Liver (tissue), 9 donors: ENCODE data around the gene LIMS2. TPM values are rescaled to one million over a fixed set of nuclear protein-coding genes. Genes with fewer than 3 reads are reported as not detected.

ENCODE experiments used
- DNase-seq: peaks from one replicate; pipeline ENCODE4 v3.0.0-alpha.2; 2017; ENCODE audit warnings: low spot score
- H3K27ac ChIP-seq, 2 donors: one replicate each; pipeline ENCODE4 v1.7.0; 2013; ENCODE audit warnings: inconsistent platforms in 2 of 2, low read length in 2 of 2, control low read depth in 1 of 2, low read depth in 1 of 2, mild to moderate bottlenecking in 1 of 2
- H3K27me3 ChIP-seq, 4 donors: one replicate each; pipeline versions ENCODE4 v1.6.1 to v1.7.0; 2013; ENCODE audit warnings: low read length in 3 of 4, inconsistent platforms in 1 of 4, mild to moderate bottlenecking in 1 of 4, moderate library complexity in 1 of 4; ENCODE audit not compliant: control insufficient read depth in 4 of 4, insufficient read depth in 4 of 4
- H3K36me3 ChIP-seq, 4 donors: one replicate each; pipeline versions ENCODE4 v1.6.1 to v1.7.0; 2013; ENCODE audit warnings: low read length in 3 of 4, mild to moderate bottlenecking in 3 of 4, low read depth in 1 of 4, moderate library complexity in 1 of 4; ENCODE audit not compliant: control insufficient read depth in 4 of 4, insufficient read depth in 3 of 4
- H3K4me1 ChIP-seq, 4 donors: one replicate each; pipeline versions ENCODE4 v1.6.1 to v1.7.0; 2013; ENCODE audit warnings: low read length in 3 of 4, mild to moderate bottlenecking in 3 of 4, moderate library complexity in 1 of 4; ENCODE audit not compliant: control insufficient read depth in 4 of 4, insufficient read depth in 4 of 4
- H3K4me3 ChIP-seq, 3 donors: one replicate each; pipeline versions ENCODE4 v1.6.1 to v1.7.0; 2013; ENCODE audit warnings: low read length in 3 of 3, control low read depth in 1 of 3, low read depth in 1 of 3, mild to moderate bottlenecking in 1 of 3
- H3K9ac ChIP-seq, 2 donors: one replicate each; pipeline ENCODE4 v1.7.0; 2013; ENCODE audit warnings: low read length in 2 of 2, mild to moderate bottlenecking in 2 of 2, moderate library complexity in 2 of 2, control low read depth in 1 of 2, low read depth in 1 of 2
- H3K9me3 ChIP-seq, 4 donors: one replicate each; pipeline versions ENCODE4 v1.6.1 to v1.7.0; 2013; ENCODE audit warnings: low read length in 3 of 4; ENCODE audit not compliant: control insufficient read depth in 4 of 4
- GABPA ChIP-seq, 2 donors: IDR thresholded peaks in 1 of 2; conservative IDR thresholded peaks in 1 of 2; 2 replicates each; pipeline ENCODE4 v1.6.1; 2016; ENCODE audit warnings: antibody characterized with exemption in 2 of 2, mild to moderate bottlenecking in 1 of 2, moderate library complexity in 1 of 2
- HNF4A ChIP-seq, 2 donors: conservative IDR thresholded peaks; 2 replicates each; pipeline ENCODE4 v1.6.1; 2016; ENCODE audit warnings: antibody characterized with exemption in 2 of 2, mild to moderate bottlenecking in 2 of 2
- HNF4G ChIP-seq: IDR thresholded peaks from 2 replicates; pipeline ENCODE4 v1.6.1; 2016; ENCODE audit warnings: antibody characterized with exemption
- RAD21 ChIP-seq, 2 donors: IDR thresholded peaks; 2 replicates each; pipeline ENCODE4 v1.6.1; 2016; ENCODE audit warnings: antibody characterized with exemption in 2 of 2, mild to moderate bottlenecking in 2 of 2
- SP1 ChIP-seq: IDR thresholded peaks from 2 replicates; pipeline ENCODE4 v1.6.1; 2018; ENCODE audit warnings: antibody characterized with exemption, mild to moderate bottlenecking
- TAF1 ChIP-seq: conservative IDR thresholded peaks from 2 replicates; pipeline ENCODE4 v1.6.1; 2016; ENCODE audit warnings: antibody characterized with exemption, mild to moderate bottlenecking
- YY1 ChIP-seq: IDR thresholded peaks from 2 replicates; pipeline ENCODE4 v1.6.1; 2016; ENCODE audit warnings: antibody characterized with exemption, mild to moderate bottlenecking
- WGBS: extraction: QIAGEN DNeasy Blood & Tissue Kit; methylation state at CpG from one replicate; pipeline ENCODE4 v1.1.7; 2013; 5-methylcytosine and 5-hydroxymethylcytosine counted together
- polyA plus RNA-seq, 2 donors: library from polyadenylated mRNA; stranded (reverse) in 1 of 2; unstranded in 1 of 2; fragments of 200-250 nt in 1 of 2; fragments of >200 nt in 1 of 2; fragmentation: Nextera tagmentation in 1 of 2; extraction: Ambion mirVana in 1 of 2; gene quantifications; one replicate each; pipeline versions ENCODE4 v1.2.1 to v1.2.3, GENCODE V29; 2013 to 2015
- total RNA-seq, 2 donors: library from RNA; depleted of rRNA; stranded (reverse); fragments of >200 nt; gene quantifications; one replicate each; pipeline ENCODE4 v1.2.3, GENCODE V29; 2014
- TF ChIP-seq, protein P1 (sequence below): IDR thresholded peaks from 2 replicates; pipeline ENCODE4 v1.6.1; 2016; ENCODE audit warnings: antibody characterized with exemption, mild to moderate bottlenecking
- TF ChIP-seq, protein P2 (sequence below): fragments of 150-350 bp; IDR thresholded peaks from 2 replicates; pipeline ENCODE4 v1.5.1; 2017; ENCODE audit warnings: improper control_type of control experiment, low read depth, low read length; ENCODE audit not compliant: missing input control
- TF ChIP-seq, protein P3 (sequence below): IDR thresholded peaks from 2 replicates; pipeline ENCODE4 v1.6.1; 2016; ENCODE audit warnings: antibody characterized with exemption
- TF ChIP-seq, protein P4 (sequence below): IDR thresholded peaks from 2 replicates; pipeline ENCODE4 v1.6.1; 2016; ENCODE audit warnings: antibody characterized with exemption
- TF ChIP-seq, protein P5 (sequence below): IDR thresholded peaks from 2 replicates; pipeline ENCODE4 v1.6.1; 2016; ENCODE audit warnings: antibody characterized with exemption
- donor health status: healthy.
- donor health status: healthy.
- donor health status: healthy.
- donor health status: healthy.
- donor health status: healthy.

The LIMS2 gene, protein sequence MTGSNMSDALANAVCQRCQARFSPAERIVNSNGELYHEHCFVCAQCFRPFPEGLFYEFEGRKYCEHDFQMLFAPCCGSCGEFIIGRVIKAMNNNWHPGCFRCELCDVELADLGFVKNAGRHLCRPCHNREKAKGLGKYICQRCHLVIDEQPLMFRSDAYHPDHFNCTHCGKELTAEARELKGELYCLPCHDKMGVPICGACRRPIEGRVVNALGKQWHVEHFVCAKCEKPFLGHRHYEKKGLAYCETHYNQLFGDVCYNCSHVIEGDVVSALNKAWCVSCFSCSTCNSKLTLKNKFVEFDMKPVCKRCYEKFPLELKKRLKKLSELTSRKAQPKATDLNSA
- total RNA-seq (10 to 100 TPM in 1 of 2 donors, 1 to 10 TPM in 1; 1.4 to 15.6 TPM), polyA plus RNA-seq (10 to 100 TPM; 16.5 to 17.9 TPM)

DNA sequence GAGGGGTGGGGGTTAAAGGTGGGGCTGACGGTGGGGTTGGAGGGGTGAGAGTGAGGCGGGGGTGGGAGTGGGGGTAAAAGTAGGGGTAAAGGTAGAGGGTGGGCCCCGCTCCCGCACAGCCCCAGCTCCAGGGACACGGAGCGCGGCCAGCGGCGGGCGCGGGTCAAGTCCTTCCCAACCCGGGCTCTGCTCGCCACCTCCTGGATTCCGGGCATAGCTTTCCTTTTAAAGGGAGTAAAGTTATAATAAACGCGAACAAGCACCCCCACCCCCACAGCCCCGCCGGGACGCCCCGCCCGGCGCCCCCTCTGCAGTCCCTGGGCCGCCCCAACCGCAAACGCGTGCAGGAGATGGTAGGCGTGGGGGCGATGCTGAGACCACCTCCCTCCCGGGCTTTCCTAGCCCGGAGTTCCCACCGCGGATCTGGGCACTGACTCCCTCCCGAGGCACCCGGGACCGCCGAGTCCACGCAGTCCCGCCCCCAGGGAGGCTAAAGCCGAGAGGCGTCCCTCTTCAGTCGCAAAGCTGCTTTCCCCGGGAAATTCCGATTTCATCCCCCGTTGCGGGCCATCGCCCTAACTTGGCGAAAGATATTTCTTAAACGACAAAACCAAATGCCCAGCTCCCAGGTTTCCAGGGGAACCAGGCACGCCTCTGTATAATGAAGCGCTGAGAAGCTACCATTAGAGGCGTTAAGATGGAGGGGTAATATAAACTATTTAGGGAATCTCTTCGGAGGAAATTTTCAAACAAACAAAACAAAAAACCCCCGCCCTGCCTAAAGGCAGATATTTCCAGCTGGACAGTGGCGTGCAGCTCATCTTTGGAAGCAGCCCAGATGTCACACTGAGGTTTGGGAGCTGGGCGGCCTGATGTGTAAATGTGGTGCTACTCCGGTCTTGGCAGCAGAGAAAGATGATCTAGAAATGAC lies at the start of gene LIMS2:
Gene LIMS2, minus strand, starts transcription at position 200 of the 931 bp plus-strand sequence. CDS start 506 bp downstream, outside the sequence.
- peak within 1 kb of the TSS; percentile 31 to 73 for H3K27ac ChIP-seq
- H3K4me3 ChIP-seq, result peak within 1 kb of the TSS; percentile 65 to 85 (median 68)
- H3K9me3 ChIP-seq, result no peaks in the 10 kb centered on the region
- peak; percentile 39 for DNase-seq
- no peaks in the 10 kb centered on the region for H3K36me3 ChIP-seq
- TF ChIP-seq HNF4A (conservative IDR thresholded peaks at IDR 0.05) (no peak), RAD21 (IDR thresholded peaks at IDR 0.05) (peak; percentile 62 to 72), YY1 (no peak)
- TF ChIP-seq, protein P1, sequence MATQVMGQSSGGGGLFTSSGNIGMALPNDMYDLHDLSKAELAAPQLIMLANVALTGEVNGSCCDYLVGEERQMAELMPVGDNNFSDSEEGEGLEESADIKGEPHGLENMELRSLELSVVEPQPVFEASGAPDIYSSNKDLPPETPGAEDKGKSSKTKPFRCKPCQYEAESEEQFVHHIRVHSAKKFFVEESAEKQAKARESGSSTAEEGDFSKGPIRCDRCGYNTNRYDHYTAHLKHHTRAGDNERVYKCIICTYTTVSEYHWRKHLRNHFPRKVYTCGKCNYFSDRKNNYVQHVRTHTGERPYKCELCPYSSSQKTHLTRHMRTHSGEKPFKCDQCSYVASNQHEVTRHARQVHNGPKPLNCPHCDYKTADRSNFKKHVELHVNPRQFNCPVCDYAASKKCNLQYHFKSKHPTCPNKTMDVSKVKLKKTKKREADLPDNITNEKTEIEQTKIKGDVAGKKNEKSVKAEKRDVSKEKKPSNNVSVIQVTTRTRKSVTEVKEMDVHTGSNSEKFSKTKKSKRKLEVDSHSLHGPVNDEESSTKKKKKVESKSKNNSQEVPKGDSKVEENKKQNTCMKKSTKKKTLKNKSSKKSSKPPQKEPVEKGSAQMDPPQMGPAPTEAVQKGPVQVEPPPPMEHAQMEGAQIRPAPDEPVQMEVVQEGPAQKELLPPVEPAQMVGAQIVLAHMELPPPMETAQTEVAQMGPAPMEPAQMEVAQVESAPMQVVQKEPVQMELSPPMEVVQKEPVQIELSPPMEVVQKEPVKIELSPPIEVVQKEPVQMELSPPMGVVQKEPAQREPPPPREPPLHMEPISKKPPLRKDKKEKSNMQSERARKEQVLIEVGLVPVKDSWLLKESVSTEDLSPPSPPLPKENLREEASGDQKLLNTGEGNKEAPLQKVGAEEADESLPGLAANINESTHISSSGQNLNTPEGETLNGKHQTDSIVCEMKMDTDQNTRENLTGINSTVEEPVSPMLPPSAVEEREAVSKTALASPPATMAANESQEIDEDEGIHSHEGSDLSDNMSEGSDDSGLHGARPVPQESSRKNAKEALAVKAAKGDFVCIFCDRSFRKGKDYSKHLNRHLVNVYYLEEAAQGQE, result no peak
- TF ChIP-seq, protein P2, sequence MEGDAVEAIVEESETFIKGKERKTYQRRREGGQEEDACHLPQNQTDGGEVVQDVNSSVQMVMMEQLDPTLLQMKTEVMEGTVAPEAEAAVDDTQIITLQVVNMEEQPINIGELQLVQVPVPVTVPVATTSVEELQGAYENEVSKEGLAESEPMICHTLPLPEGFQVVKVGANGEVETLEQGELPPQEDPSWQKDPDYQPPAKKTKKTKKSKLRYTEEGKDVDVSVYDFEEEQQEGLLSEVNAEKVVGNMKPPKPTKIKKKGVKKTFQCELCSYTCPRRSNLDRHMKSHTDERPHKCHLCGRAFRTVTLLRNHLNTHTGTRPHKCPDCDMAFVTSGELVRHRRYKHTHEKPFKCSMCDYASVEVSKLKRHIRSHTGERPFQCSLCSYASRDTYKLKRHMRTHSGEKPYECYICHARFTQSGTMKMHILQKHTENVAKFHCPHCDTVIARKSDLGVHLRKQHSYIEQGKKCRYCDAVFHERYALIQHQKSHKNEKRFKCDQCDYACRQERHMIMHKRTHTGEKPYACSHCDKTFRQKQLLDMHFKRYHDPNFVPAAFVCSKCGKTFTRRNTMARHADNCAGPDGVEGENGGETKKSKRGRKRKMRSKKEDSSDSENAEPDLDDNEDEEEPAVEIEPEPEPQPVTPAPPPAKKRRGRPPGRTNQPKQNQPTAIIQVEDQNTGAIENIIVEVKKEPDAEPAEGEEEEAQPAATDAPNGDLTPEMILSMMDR, result peak; percentile 34
- TF ChIP-seq, protein P3, sequence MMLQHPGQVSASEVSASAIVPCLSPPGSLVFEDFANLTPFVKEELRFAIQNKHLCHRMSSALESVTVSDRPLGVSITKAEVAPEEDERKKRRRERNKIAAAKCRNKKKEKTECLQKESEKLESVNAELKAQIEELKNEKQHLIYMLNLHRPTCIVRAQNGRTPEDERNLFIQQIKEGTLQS, result no peak
- H3K4me1 ChIP-seq, result peaks cover 2 to 25% (median 16%) of the 10 kb centered on the region in 4 donors
- no peaks in the 10 kb centered on the region for H3K27me3 ChIP-seq
- H3K9ac ChIP-seq, result peak within 1 kb of the TSS in 1 of 2 donors; percentile 28
- WGBS, result 2% methylated on average over 56 of the region's 56 CpGs

DNA sequence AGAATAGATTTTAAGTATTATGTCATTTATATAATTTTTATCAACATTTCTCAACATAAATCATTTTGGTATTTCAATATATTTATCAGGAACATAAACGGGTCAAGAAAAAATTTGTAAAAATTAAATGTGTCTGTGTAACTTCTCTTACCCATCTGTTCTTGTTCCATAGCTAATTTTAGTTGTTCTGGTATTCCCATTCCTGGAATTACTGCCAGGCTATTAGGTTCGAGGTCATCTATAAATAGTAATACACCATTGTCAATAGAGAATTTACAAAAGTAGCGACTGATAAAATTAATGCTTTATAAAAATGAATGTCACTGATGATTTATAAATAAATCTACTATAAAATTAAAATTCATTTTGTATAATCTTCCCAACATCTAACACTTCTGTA lies 47.5 kb upstream of the LIMS2 start:
- H3K4me3 ChIP-seq, result no peak overlapping the region
- TF ChIP-seq, protein P4, sequence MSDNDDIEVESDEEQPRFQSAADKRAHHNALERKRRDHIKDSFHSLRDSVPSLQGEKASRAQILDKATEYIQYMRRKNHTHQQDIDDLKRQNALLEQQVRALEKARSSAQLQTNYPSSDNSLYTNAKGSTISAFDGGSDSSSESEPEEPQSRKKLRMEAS, result no peak
- TF ChIP-seq, protein P3, result no peak
- TF ChIP-seq YY1, result no peak
- TF ChIP-seq GABPA (IDR thresholded peaks at IDR 0.05 in 1 of 2, conservative IDR thresholded peaks at IDR 0.05 in 1 of 2), result no peak
- no peak for TF ChIP-seq SP1
- TF ChIP-seq, protein P5, sequence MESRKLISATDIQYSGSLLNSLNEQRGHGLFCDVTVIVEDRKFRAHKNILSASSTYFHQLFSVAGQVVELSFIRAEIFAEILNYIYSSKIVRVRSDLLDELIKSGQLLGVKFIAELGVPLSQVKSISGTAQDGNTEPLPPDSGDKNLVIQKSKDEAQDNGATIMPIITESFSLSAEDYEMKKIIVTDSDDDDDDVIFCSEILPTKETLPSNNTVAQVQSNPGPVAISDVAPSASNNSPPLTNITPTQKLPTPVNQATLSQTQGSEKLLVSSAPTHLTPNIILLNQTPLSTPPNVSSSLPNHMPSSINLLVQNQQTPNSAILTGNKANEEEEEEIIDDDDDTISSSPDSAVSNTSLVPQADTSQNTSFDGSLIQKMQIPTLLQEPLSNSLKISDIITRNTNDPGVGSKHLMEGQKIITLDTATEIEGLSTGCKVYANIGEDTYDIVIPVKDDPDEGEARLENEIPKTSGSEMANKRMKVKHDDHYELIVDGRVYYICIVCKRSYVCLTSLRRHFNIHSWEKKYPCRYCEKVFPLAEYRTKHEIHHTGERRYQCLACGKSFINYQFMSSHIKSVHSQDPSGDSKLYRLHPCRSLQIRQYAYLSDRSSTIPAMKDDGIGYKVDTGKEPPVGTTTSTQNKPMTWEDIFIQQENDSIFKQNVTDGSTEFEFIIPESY, result no peak
- no peak for TF ChIP-seq HNF4G
- no peak for TF ChIP-seq TAF1

More for the DNA sequence above, 47.5 kb upstream of the LIMS2 start:
- Histone ChIP-seq H3K4me1 (no peaks in the 10 kb centered on the region), H3K36me3 (peaks cover 9 to 39% (median 28%) of the 10 kb centered on the region in 4 donors), H3K27ac (no peak overlapping the region), H3K9ac (no peak overlapping the region), H3K9me3 (no peaks in the 10 kb centered on the region), H3K27me3 (no peaks in the 10 kb centered on the region)
- no peak for DNase-seq
- WGBS, result 86% methylated on average over 3 of the region's 3 CpGs
